Measurements from ENCODE around the gene TANGO6.

Gene TANGO6

GRCh38 chr16:68893710-68894705, 50.7 kb downstream of the TANGO6 start:
- H3K36me3 Mint-ChIP-seq (ENCODE audit: low read depth): no peaks in the 10 kb centered on the region
- no peaks in the 10 kb centered on the region for H3K27me3 Mint-ChIP-seq (ENCODE audit: low read depth, poor library complexity)
- no peaks in the 10 kb centered on the region for H3K4me1 Mint-ChIP-seq
- H3K27ac Mint-ChIP-seq: no peak overlapping the region
- no peak for TF ChIP-seq CTCF (IDR thresholded peaks at IDR 0.05)
- no peak overlapping the region for H3K4me3 Mint-ChIP-seq
- H3K9me3 Mint-ChIP-seq: no peaks in the 10 kb centered on the region
- DNase-seq: peak; percentile 58

- Mint-ChIP-seq H3K27ac (no peak overlapping the region), H3K9me3 (no peaks in the 10 kb centered on the region), H3K36me3 (ENCODE audit: low read depth) (no peaks in the 10 kb centered on the region), H3K4me3 (no peak overlapping the region), H3K4me1 (no peaks in the 10 kb centered on the region), H3K27me3 (ENCODE audit: low read depth, poor library complexity) (no peaks in the 10 kb centered on the region)
- TF ChIP-seq CTCF (IDR thresholded peaks at IDR 0.05): no peak
- DNase-seq: no peak
Measured at GRCh38 chr16:68894714-68895113, 51.4 kb downstream of the TANGO6 start.

GRCh38 chr16:68898026-68898425, 54.7 kb downstream of the TANGO6 start:
- no peaks in the 10 kb centered on the region for H3K36me3 Mint-ChIP-seq (ENCODE audit: low read depth)
- H3K27me3 Mint-ChIP-seq (ENCODE audit: low read depth, poor library complexity): no peaks in the 10 kb centered on the region
- no peak for DNase-seq
- H3K9me3 Mint-ChIP-seq: no peaks in the 10 kb centered on the region
- H3K4me3 Mint-ChIP-seq: no peak overlapping the region
- no peaks in the 10 kb centered on the region for H3K4me1 Mint-ChIP-seq
- no peak for TF ChIP-seq CTCF (IDR thresholded peaks at IDR 0.05)
- no peak overlapping the region for H3K27ac Mint-ChIP-seq

- H3K4me1 Mint-ChIP-seq: no peaks in the 10 kb centered on the region
- no peak for TF ChIP-seq CTCF (IDR thresholded peaks at IDR 0.05)
- DNase-seq: no peak
- no peaks in the 10 kb centered on the region for H3K27me3 Mint-ChIP-seq (ENCODE audit: low read depth, poor library complexity)
- H3K9me3 Mint-ChIP-seq: no peaks in the 10 kb centered on the region
- no peak overlapping the region for H3K4me3 Mint-ChIP-seq
- H3K36me3 Mint-ChIP-seq (ENCODE audit: low read depth): no peaks in the 10 kb centered on the region
- H3K27ac Mint-ChIP-seq: no peak overlapping the region
Measured at GRCh38 chr16:68900009-68900408, 56.7 kb downstream of the TANGO6 start.

GRCh38 chr16:68902003-68902968, 59.0 kb downstream of the TANGO6 start:
- no peaks in the 10 kb centered on the region for H3K36me3 Mint-ChIP-seq (ENCODE audit: low read depth)
- H3K4me1 Mint-ChIP-seq: no peaks in the 10 kb centered on the region
- no peaks in the 10 kb centered on the region for H3K27me3 Mint-ChIP-seq (ENCODE audit: low read depth, poor library complexity)
- no peak overlapping the region for H3K27ac Mint-ChIP-seq
- H3K9me3 Mint-ChIP-seq: no peaks in the 10 kb centered on the region
- TF ChIP-seq CTCF (IDR thresholded peaks at IDR 0.05): peak; percentile 58
- no peak overlapping the region for H3K4me3 Mint-ChIP-seq
- DNase-seq: peak; percentile 35
